Trophoblast cell (in vitro differentiated cells and primary cell): ENCODE measurements around the gene PPTC7.
"Not testable (repeated sequence)": the region's sequence is repeated elsewhere in the genome, so short reads cannot be mapped to it uniquely, and the experiment has no call there.

Experiments used
- DNase-seq, 2 donors: peaks; one replicate each; pipeline ENCODE4 v3.0.0-alpha.2; 2016
- H2AFZ ChIP-seq: 2 replicates; pipeline ENCODE4 v1.6.1; 2013; ENCODE audit warnings: low read length, moderate library complexity, mild to moderate bottlenecking; ENCODE audit not compliant: insufficient read depth, poor library complexity
- H2AK5ac ChIP-seq: 2 replicates; pipeline ENCODE4 v1.6.1; 2013; ENCODE audit warnings: mild to moderate bottlenecking, low read length
- H2BK120ac ChIP-seq: 2 replicates; pipeline ENCODE4 v1.6.1; 2013; ENCODE audit warnings: low read length, mild to moderate bottlenecking, moderate library complexity; ENCODE audit not compliant: insufficient read depth, poor library complexity
- H2BK12ac ChIP-seq: 2 replicates; pipeline ENCODE4 v1.6.1; 2013; ENCODE audit warnings: mild to moderate bottlenecking, low read length, moderate library complexity
- H2BK5ac ChIP-seq: 2 replicates; pipeline ENCODE4 v1.6.1; 2013; ENCODE audit warnings: low read length, low read depth, moderate library complexity, mild to moderate bottlenecking; ENCODE audit not compliant: poor library complexity
- H3K14ac ChIP-seq: 2 replicates; pipeline ENCODE4 v1.6.1; 2013; ENCODE audit warnings: mild to moderate bottlenecking, low read length
- H3K18ac ChIP-seq: 2 replicates; pipeline ENCODE4 v1.6.1; 2013; ENCODE audit warnings: mild to moderate bottlenecking, low read length
- H3K23ac ChIP-seq: 2 replicates; pipeline ENCODE4 v1.6.1; 2013; ENCODE audit warnings: low read length
- H3K27ac ChIP-seq: 2 replicates; pipeline ENCODE4 v1.5.1; 2013; ENCODE audit warnings: low read depth, mild to moderate bottlenecking, inconsistent platforms, low read length, moderate library complexity
- H3K27me3 ChIP-seq: 2 replicates; pipeline ENCODE4 v1.6.1; 2013; ENCODE audit warnings: inconsistent platforms, mild to moderate bottlenecking, low read length, moderate library complexity; ENCODE audit not compliant: insufficient read depth
- H3K36me3 ChIP-seq, 2 experiments: 1 replicate in 1 of 2; 2 replicates in 1 of 2; pipeline ENCODE4 v1.6.1; 2013; ENCODE audit warnings: low read length in 2 of 2, mild to moderate bottlenecking in 2 of 2, moderate library complexity in 1 of 2; ENCODE audit not compliant: insufficient read depth in 2 of 2, control insufficient read depth in 1 of 2
- H3K4ac ChIP-seq: 2 replicates; pipeline ENCODE4 v1.6.1; 2013; ENCODE audit warnings: low read depth, mild to moderate bottlenecking, low read length, moderate library complexity
- H3K4me1 ChIP-seq, 2 experiments: 1 replicate in 1 of 2; 2 replicates in 1 of 2; pipeline ENCODE4 v1.6.1; 2013; ENCODE audit warnings: low read length in 2 of 2, mild to moderate bottlenecking in 2 of 2, moderate library complexity in 1 of 2; ENCODE audit not compliant: insufficient read depth in 2 of 2, control insufficient read depth in 1 of 2
- H3K4me2 ChIP-seq: 2 replicates; pipeline ENCODE4 v1.6.1; 2013; ENCODE audit warnings: inconsistent platforms, mild to moderate bottlenecking, low read length, moderate library complexity
- H3K4me3 ChIP-seq: 2 replicates; pipeline ENCODE4 v1.5.1; 2013; ENCODE audit warnings: mild to moderate bottlenecking, low read depth, low read length, inconsistent platforms
- H3K79me1 ChIP-seq: one replicate; pipeline ENCODE4 v1.6.1; 2013; ENCODE audit warnings: low read length
- H3K79me2 ChIP-seq: 2 replicates; pipeline ENCODE4 v1.6.1; 2013; ENCODE audit warnings: low read length, mild to moderate bottlenecking; ENCODE audit not compliant: control insufficient read depth, insufficient read depth, poor library complexity
- H3K9ac ChIP-seq: 2 replicates; pipeline ENCODE4 v1.6.1; 2013; ENCODE audit warnings: mild to moderate bottlenecking, low read length
- H3K9me3 ChIP-seq: 2 replicates; pipeline ENCODE4 v1.6.1; 2013; ENCODE audit warnings: low read depth, mild to moderate bottlenecking, control low read depth, inconsistent platforms, low read length; ENCODE audit not compliant: insufficient read depth
- H4K12ac ChIP-seq: 2 replicates; pipeline ENCODE4 v1.6.1; 2013; ENCODE audit warnings: low read depth, mild to moderate bottlenecking, low read length, moderate library complexity
- H4K8ac ChIP-seq: 2 replicates; pipeline ENCODE4 v1.6.1; 2013; ENCODE audit warnings: low read depth, mild to moderate bottlenecking, low read length, moderate library complexity
- H4K91ac ChIP-seq: one replicate; pipeline ENCODE4 v1.6.1; 2013; ENCODE audit warnings: low read depth, mild to moderate bottlenecking, low read length, moderate library complexity
- WGBS: extraction: QIAGEN DNeasy Blood & Tissue Kit; methylation state at CpG from one replicate; pipeline ENCODE4 v1.1.7; 2013; ENCODE audit warnings: missing lambda C conversion rate; ENCODE audit not compliant: insufficient read length, insufficient coverage; ENCODE audit errors: extremely low coverage; 5-methylcytosine and 5-hydroxymethylcytosine counted together

The PPTC7 gene

GRCh38 chr12:110520876-110521712 lies 62.0 kb downstream of the PPTC7 start:
- not testable (repeated sequence) for H3K18ac ChIP-seq, DNase-seq, H3K79me2 ChIP-seq, H3K9ac ChIP-seq, H2AFZ ChIP-seq, H4K8ac ChIP-seq, H2AK5ac ChIP-seq, H4K12ac ChIP-seq, H3K14ac ChIP-seq, H3K9me3 ChIP-seq, H4K91ac ChIP-seq, H3K36me3 ChIP-seq, H3K27me3 ChIP-seq, H3K4me3 ChIP-seq, H3K27ac ChIP-seq, H2BK120ac ChIP-seq, H2BK12ac ChIP-seq, H3K23ac ChIP-seq, H3K4me2 ChIP-seq, H2BK5ac ChIP-seq, H3K4ac ChIP-seq, H3K4me1 ChIP-seq, H3K79me1 ChIP-seq
- no CpG with 5 or more reads among the region's 11 CpGs for WGBS

- not testable (repeated sequence) for H2AFZ ChIP-seq, H4K91ac ChIP-seq, DNase-seq, H2BK120ac ChIP-seq, H2AK5ac ChIP-seq, H2BK12ac ChIP-seq, H3K36me3 ChIP-seq, H3K14ac ChIP-seq, H3K4me3 ChIP-seq, H3K23ac ChIP-seq, H3K9me3 ChIP-seq, H3K27ac ChIP-seq, H3K27me3 ChIP-seq, H3K18ac ChIP-seq, H4K8ac ChIP-seq, H3K79me1 ChIP-seq, H3K79me2 ChIP-seq, H2BK5ac ChIP-seq, H3K9ac ChIP-seq, H3K4me2 ChIP-seq, H4K12ac ChIP-seq, H3K4me1 ChIP-seq, H3K4ac ChIP-seq
- WGBS = no CpG with 5 or more reads among the region's 8 CpGs
Observed at GRCh38 chr12:110518014-110518413, 65.1 kb downstream of the PPTC7 start.

GRCh38 chr12:110516995-110517394 lies 66.1 kb downstream of the PPTC7 start:
- H4K91ac ChIP-seq = no peak overlapping the region
- no peak overlapping the region for H3K18ac ChIP-seq
- no peaks in the 10 kb centered on the region for H3K4me1 ChIP-seq
- no peak overlapping the region for H3K9ac ChIP-seq
- no peak overlapping the region for H3K4me3 ChIP-seq
- no peaks in the 10 kb centered on the region for H3K79me2 ChIP-seq
- no peak overlapping the region for H2AFZ ChIP-seq
- no peak overlapping the region for H3K23ac ChIP-seq
- no peak overlapping the region for H2BK12ac ChIP-seq
- H4K12ac ChIP-seq = no peak overlapping the region
- no peak overlapping the region for H3K14ac ChIP-seq
- H3K27me3 ChIP-seq = no peaks in the 10 kb centered on the region
- H3K36me3 ChIP-seq = no peaks in the 10 kb centered on the region
- no peak overlapping the region for H2BK5ac ChIP-seq
- H4K8ac ChIP-seq = no peak overlapping the region
- no peaks in the 10 kb centered on the region for H3K9me3 ChIP-seq
- no peak overlapping the region for H3K4ac ChIP-seq
- no CpG with 5 or more reads among the region's 3 CpGs for WGBS
- no peak overlapping the region for H3K4me2 ChIP-seq
- no peak overlapping the region for H3K27ac ChIP-seq
- H2AK5ac ChIP-seq = no peak overlapping the region
- no peak overlapping the region for H2BK120ac ChIP-seq
- DNase-seq = no peak
- no peaks in the 10 kb centered on the region for H3K79me1 ChIP-seq

- Histone ChIP-seq H4K8ac (no peak overlapping the region), H3K36me3 (no peaks in the 10 kb centered on the region)
- no peak for DNase-seq
Observed at GRCh38 chr12:110514363-110514762, 68.8 kb downstream of the PPTC7 start.

More at GRCh38 chr12:110514363-110514762, 68.8 kb downstream of the PPTC7 start:
- Histone ChIP-seq H2BK12ac (no peak overlapping the region), H3K4me2 (no peak overlapping the region), H2BK120ac (no peak overlapping the region), H3K9me3 (no peaks in the 10 kb centered on the region), H3K9ac (no peak overlapping the region), H2AK5ac (no peak overlapping the region), H4K91ac (no peak overlapping the region), H3K4me1 (no peaks in the 10 kb centered on the region), H3K79me1 (no peaks in the 10 kb centered on the region), H2BK5ac (no peak overlapping the region), H3K27ac (no peak overlapping the region), H3K79me2 (no peaks in the 10 kb centered on the region), H3K27me3 (no peaks in the 10 kb centered on the region), H3K4me3 (no peak overlapping the region), H4K12ac (no peak overlapping the region), H2AFZ (no peak overlapping the region), H3K18ac (no peak overlapping the region), H3K14ac (no peak overlapping the region), H3K23ac (no peak overlapping the region), H3K4ac (no peak overlapping the region)
- no CpG with 5 or more reads among the region's 1 CpG for WGBS
